ENCODE results near the gene LITAF.

LITAF gene

GRCh38 chr16:11632455-11632939, 45.8 kb upstream of the LITAF start:
- TF ChIP-seq CTCF (IDR thresholded peaks at IDR 0.05; ENCODE audit: extremely low read depth, insufficient read depth, missing control alignments): no peak
- DNase-seq (ENCODE audit: low spot score): no peak
- in situ Hi-C loops (cut with MboI; ENCODE audit: low pct_unique_long_range_greater_than_20kb, low sequenced_read_pairs, unreplicated experiment): no loop called here

GRCh38 chr16:11631214-11631613, 44.5 kb upstream of the LITAF start:
- in situ Hi-C loops (cut with MboI; ENCODE audit: low pct_unique_long_range_greater_than_20kb, low sequenced_read_pairs, unreplicated experiment): no loop called here
- DNase-seq (ENCODE audit: low spot score): no peak
- TF ChIP-seq CTCF (IDR thresholded peaks at IDR 0.05; ENCODE audit: extremely low read depth, insufficient read depth, missing control alignments): no peak

GRCh38 chr16:11630768-11631056, 44.0 kb upstream of the LITAF start:
- in situ Hi-C loops (cut with MboI; ENCODE audit: low pct_unique_long_range_greater_than_20kb, low sequenced_read_pairs, unreplicated experiment): no loop called here
- TF ChIP-seq CTCF (IDR thresholded peaks at IDR 0.05; ENCODE audit: extremely low read depth, insufficient read depth, missing control alignments): no peak

GRCh38 chr16:11630046-11630767, 43.5 kb upstream of the LITAF start:
- DNase-seq (ENCODE audit: low spot score): no peak
- TF ChIP-seq CTCF (IDR thresholded peaks at IDR 0.05; ENCODE audit: extremely low read depth, insufficient read depth, missing control alignments): no peak
- in situ Hi-C loops (cut with MboI; ENCODE audit: low pct_unique_long_range_greater_than_20kb, low sequenced_read_pairs, unreplicated experiment): no loop called here

More at GRCh38 chr16:11630768-11631056, 44.0 kb upstream of the LITAF start:
- no peak for DNase-seq (ENCODE audit: low spot score)

- in situ Hi-C loops (cut with MboI; ENCODE audit: low pct_unique_long_range_greater_than_20kb, low sequenced_read_pairs, unreplicated experiment): no loop called here
- TF ChIP-seq CTCF (IDR thresholded peaks at IDR 0.05; ENCODE audit: extremely low read depth, insufficient read depth, missing control alignments): no peak
- no peak for DNase-seq (ENCODE audit: low spot score)
These were observed 42.6 kb upstream of the LITAF start for GRCh38 chr16:11629071-11630030.

- no peak for TF ChIP-seq CTCF (IDR thresholded peaks at IDR 0.05; ENCODE audit: extremely low read depth, insufficient read depth, missing control alignments)
- in situ Hi-C loops (cut with MboI; ENCODE audit: low pct_unique_long_range_greater_than_20kb, low sequenced_read_pairs, unreplicated experiment): no loop called here
- DNase-seq (ENCODE audit: low spot score): no peak
These were observed 41.2 kb upstream of the LITAF start for GRCh38 chr16:11627822-11628457.

Measured in GM13977 (cell line).